GM19468 (cell line): ENCODE measurements around the gene KCTD12.

Experiments
- ATAC-seq: cut with Tn5 transposase; IDR thresholded peaks from one replicate; pipeline ENCODE4 v1.9.1; 2021; ENCODE audit warnings: mild to moderate bottlenecking, moderate library complexity, moderate number of reproducible peaks; ENCODE audit not compliant: unreplicated experiment; ENCODE audit errors: extremely low read depth

Gene KCTD12

GRCh38 chr13:76889254-76889653 lies 3.0 kb upstream of the KCTD12 start:
- no peak for ATAC-seq

- no peak for ATAC-seq
Observed at GRCh38 chr13:76888421-76888820, 2.2 kb upstream of the KCTD12 start.

DNA sequence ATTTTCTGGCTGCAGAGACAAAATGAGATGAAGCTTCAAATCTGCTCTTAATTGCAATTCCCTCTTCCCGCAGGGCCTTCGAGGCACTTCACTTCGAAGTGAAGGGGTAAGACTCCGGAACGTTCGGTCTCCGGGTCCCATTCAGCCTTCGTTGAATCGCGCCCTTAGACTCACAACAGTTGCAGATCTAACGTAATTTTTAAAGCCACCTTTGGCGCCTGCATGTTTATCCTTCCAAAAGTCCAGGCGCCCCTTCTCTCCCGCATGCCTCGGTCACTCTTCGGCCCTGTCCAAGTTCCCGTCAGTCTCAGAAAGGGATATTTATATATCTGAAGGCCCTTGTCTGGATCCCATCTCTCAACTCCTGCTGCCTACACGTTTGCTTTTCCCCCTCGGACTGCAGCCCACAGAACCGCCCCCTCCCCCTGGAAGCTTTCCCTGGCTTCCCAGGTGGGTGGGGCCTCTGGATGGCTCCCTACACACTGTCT lies 915 bp upstream of the KCTD12 start:
- ATAC-seq, result no peak

- no peak for ATAC-seq
Observed at GRCh38 chr13:76886005-76886291, 257 bp downstream of the KCTD12 start.

DNA sequence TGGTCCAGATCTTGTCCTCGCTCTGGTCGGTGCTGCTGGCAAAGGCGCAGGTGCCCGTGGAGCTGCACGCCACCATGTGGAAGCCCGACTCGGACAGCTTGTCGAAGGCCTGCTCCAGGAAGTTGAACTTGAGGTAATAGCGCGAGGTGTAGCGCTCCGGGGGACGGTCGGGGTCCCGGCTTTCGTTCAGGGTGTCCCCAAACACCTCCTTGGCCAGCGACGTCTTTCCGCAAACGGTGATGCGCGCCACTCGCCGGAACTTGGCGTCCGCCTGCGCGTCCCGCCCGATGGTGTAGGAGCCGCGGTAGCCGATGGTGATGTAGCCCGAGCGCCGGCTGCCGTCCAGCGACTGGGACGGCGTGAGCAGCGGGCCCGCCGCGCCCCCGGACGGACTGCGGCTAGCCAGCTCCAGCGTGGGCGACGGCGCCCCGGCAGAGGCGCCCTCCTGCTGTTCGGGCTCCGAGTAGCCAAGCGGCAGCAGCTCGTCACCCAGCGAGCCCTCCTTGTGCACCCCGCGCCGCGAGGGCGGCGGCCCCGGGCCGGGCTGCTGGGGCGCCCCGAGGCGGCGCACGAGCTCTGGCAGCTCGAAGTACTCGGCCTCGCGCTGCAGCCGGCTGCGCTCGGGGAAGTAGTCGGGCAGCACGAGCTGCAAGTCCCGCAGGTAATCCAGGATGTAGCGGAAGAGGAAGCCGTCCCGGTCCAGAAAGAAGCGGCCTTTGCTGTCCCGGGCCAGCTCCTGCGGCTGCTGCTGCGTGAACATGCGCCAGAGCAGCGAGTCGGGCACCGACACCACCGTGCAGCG lies 801 bp downstream of the KCTD12 start:
- peak; percentile 40 for ATAC-seq

DNA sequence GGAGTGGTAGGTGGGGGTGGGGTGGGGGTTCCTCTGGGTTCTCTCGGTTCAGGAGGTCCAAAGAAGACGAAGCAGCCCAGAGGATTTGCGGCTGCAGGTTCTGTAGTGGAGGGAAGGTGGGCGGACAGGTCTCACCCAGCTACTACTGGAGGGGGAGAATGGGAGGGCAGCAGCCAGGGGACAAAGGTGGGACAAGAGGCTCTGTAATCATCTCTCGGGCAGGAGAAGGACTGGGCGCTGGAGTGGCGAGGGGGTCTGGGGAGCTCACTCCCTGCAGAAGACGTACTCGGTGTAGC lies 1.4 kb downstream of the KCTD12 start:
- no peak for ATAC-seq

DNA sequence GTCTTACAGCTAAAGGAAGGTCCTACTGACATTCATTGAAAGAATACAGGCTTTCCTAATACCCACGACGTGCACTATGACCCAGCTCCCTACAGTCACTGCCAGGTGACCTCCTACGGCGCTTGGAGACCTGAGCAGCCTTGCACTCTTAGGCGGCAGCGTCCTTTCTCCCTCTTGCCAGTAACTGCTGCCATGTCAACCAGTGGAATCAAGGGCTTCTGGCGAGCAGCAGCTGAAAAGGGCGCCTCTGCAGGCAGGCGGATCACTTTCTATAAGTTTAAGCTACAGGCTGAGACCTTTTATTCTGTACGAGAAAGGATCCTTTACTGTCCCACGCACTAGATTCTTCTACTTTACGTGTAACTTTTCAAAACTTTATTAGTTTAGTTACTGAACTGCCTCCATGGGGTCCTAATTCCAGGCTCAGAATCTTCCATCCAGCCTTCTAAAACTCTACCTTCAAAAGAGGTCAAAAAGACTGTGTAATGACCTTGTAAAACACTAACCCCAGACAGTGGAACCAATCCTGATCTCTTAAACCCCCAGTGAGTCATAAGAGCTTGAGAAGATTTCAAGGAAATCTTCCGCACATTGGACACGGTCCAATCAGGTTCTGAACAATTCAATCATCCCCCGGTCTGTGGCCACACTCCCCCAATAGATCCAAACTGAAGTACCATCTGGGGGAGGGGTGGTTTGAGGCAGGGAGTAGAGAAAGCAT lies 1.9 kb downstream of the KCTD12 start:
- no peak for ATAC-seq

GRCh38 chr13:76883236-76883635 lies 3.0 kb downstream of the KCTD12 start:
- ATAC-seq, result no peak

DNA sequence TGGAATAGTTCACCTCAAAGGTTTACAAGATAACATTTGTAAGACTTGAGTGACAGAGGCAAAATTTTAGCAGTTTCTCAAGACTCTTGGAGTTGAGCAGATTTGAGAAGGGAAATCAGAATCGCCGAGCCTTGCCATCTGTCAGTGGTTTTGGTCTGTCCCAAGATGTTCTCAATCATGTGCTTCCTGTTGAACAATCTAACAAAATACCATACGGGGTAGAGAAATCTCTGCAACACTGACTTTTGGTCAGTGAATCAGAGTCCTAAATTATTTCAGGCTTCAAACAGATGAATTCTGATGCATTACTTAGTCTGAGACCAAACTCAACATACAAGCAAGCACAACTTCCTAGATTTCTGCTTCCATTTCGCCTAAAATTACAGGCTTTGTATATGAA lies 3.8 kb downstream of the KCTD12 start:
- no peak for ATAC-seq

GRCh38 chr13:76879883-76880270 lies 6.3 kb downstream of the KCTD12 start:
- no peak for ATAC-seq

GRCh38 chr13:76879203-76879882 lies 6.9 kb downstream of the KCTD12 start:
- ATAC-seq, result peak; percentile 80

GRCh38 chr13:76878043-76878442 lies 8.2 kb downstream of the KCTD12 start:
- ATAC-seq, result no peak

DNA sequence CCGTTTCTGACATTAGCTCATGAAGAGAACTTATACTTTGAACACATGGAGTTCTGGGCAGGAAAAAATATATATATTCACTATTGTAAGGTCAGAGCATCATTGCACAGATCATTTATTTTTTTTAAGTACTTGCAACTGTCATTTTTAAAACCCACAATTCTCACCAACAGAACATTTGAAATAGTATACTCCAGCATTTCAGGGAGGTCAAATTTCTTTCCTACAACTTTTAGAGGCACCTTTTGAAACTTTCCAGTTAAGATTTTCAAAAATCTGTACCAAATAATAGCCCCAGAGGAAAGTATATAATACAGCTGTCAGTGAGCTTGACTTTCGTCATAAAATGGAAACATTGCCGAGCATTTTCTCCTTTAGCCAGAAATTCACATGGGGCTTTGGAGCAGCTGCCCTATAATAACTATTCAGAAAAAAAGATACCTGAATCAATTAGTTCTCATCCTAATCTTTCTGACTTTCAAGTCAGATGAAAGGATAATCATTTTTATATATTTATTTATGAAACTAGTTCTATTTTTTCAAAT lies 10.9 kb downstream of the KCTD12 start:
- no peak for ATAC-seq

- peak; percentile 37 for ATAC-seq
Observed at GRCh38 chr13:76874479-76874878, 11.7 kb downstream of the KCTD12 start.

DNA sequence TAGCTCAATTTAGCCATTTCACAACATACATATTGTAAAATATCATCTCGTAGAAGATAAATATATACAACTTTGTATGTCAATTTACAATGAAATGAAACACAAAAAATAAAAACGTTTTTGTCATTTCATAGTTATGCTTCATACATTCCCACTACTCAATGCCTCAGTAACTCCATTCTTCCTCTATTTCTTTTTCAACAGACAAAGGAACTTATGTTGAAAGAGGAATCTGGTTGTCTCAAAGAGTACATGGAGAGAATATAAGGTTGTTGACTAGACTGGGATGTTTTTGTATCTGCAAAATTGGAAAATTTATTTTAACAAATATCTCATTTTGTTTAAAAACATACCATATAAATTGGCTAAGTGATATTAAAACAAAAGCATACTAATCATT lies 12.8 kb downstream of the KCTD12 start:
- no peak for ATAC-seq

- ATAC-seq, result no peak
Observed at GRCh38 chr13:76872675-76873074, 13.5 kb downstream of the KCTD12 start.

GRCh38 chr13:76871432-76871831 lies 14.8 kb downstream of the KCTD12 start:
- ATAC-seq, result no peak

DNA sequence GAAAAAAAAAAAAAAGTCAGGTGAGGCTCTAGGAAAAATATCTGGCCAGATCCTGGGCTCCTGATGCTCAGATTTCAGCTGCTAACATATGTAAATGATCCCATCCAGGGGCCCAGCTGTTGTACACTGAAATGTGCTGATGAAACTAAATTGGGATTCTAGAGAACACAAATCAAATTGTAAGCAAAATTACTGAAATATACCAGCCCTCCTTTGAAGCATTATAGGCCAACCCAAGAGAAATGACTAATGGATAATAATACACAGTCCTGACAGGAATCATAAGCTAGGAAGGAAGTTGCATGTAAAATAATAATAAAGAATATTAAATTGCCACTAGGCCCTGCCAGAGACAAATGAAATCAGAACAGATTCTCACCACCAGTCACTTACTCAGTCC lies 17.8 kb downstream of the KCTD12 start:
- ATAC-seq, result no peak

GRCh38 chr13:76865996-76866503 lies 20.2 kb downstream of the KCTD12 start:
- no peak for ATAC-seq

DNA sequence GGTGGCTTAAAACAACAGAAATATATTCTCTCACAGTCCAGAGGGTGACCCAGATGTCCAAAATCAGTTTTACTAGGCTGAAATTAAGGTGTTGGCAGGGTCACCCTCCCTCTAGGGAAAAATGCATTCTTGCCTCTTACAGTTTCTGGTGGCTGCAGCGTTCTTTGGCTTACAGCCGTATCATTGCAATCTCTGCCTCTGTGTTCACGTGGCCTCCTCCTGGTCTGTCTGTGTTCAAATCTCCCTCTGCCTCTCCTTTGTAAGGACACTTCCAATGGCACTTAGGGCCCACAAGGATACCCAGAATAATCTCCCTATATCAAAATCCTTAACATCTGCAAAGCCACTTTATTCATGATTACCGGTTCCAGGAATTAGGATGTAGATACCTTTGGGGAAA lies 21.1 kb downstream of the KCTD12 start:
- no peak for ATAC-seq

DNA sequence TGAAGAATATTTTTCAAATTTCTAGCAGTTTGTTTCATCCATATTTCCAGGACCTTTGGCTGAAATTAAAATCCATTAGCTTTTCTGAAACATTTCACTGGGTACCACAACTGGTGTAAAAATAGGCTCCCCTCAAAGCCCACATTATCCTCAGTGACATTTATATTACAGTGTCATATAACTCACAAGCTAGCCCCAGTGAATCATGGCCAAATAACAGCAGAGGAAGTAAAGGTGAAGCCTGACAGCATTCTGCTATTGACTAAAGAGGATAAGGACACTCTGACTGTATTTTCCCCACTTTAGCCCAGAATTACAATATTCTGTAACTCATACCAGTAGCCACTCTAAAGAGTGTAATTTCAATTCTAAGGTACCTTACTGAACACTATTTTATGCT lies 21.9 kb downstream of the KCTD12 start:
- ATAC-seq, result no peak
